ENCODE results near the gene COL20A1.

GRCh38 chr20:63296531-63297299 is 3.7 kb downstream of the COL20A1 start:
- no peak for TF ChIP-seq CTCF (conservative IDR thresholded peaks at IDR 0.05)
- TF ChIP-seq ZFX (IDR thresholded peaks at IDR 0.05) = no peak
